ENCODE measurements around the gene TIAM2. TPM values are rescaled to one million over a fixed set of nuclear protein-coding genes. Genes with fewer than 3 reads are reported as not detected.

Gene TIAM2
- total and polyA plus RNA-seq, 9 of the 15 experiments (the other 6 are each of a cell fraction or from before 2014, with no cell fraction given) = 0.73 to 6.5 (median 4.3) TPM

DNA sequence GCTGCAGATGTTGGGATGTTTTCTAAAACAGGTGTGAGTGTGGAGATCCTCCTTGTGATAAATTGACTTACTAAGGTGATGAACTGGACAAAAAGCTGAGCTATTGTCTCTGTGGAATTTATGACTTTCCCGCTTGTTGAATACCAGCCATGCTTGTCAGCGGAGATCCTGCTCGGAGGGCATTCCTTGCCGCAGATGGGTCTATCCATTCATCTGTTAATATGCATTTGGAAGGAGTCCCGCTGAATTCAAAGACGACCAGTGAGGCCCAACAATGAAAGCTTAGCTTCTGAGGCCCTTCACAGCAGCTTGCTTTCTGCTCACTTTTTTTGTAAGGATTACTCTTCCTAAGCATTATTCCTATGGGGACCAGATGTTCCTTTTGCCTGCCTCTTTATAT, 124.9 kb downstream of the TIAM2 start:
- Histone ChIP-seq H3K4me1 (replicated peaks in 1 of 2; ENCODE audit: control insufficient read depth in 2 of 2, insufficient read depth in 2 of 2, low read length in 2 of 2) (no peaks in the 10 kb centered on the region), H3K4me2 (ENCODE audit: insufficient read depth, low read length) (no peak overlapping the region), H3K4me3 (no peak overlapping the region), H3K27me3 (ENCODE audit: control insufficient read depth in 2 of 2, insufficient read depth in 2 of 2, low read length in 2 of 2) (peaks cover 38 to 54% of the 10 kb centered on the region in 2 experiments), H3K9me3 (replicated peaks; ENCODE audit: control insufficient read depth, insufficient read depth, low read depth, low read length) (no peaks in the 10 kb centered on the region), H3K27ac (ENCODE audit: extremely low read depth, low read depth, low read length) (no peak overlapping the region), H4K20me1 (replicated peaks; ENCODE audit: control insufficient read depth, insufficient read depth, low read length) (no peaks in the 10 kb centered on the region), H3K9ac (ENCODE audit: insufficient read depth in 1 of 2, low read depth in 2 of 2, low read length in 2 of 2) (no peak overlapping the region), H3K79me2 (ENCODE audit: control insufficient read depth, insufficient read depth, low read length) (no peaks in the 10 kb centered on the region), H3K36me3 (ENCODE audit: control insufficient read depth, insufficient read depth, low read length) (no peaks in the 10 kb centered on the region), H2AFZ (ENCODE audit: low read depth, low read length) (no peak overlapping the region), H3K9me1 (ENCODE audit: control insufficient read depth, insufficient read depth, low read length) (no peaks in the 10 kb centered on the region)
- FAIRE-seq = no peak
- POLR2A ChIA-PET = no interaction called here
- BruUV-seq (replicated peaks) = no TSS peak
- intact Hi-C loops (cut with micrococcal nuclease) (no loop called here), in situ Hi-C loops (cut with MboI) (no loop called here)
- ATAC-seq = no peak
- TF ChIP-seq, protein P1, sequence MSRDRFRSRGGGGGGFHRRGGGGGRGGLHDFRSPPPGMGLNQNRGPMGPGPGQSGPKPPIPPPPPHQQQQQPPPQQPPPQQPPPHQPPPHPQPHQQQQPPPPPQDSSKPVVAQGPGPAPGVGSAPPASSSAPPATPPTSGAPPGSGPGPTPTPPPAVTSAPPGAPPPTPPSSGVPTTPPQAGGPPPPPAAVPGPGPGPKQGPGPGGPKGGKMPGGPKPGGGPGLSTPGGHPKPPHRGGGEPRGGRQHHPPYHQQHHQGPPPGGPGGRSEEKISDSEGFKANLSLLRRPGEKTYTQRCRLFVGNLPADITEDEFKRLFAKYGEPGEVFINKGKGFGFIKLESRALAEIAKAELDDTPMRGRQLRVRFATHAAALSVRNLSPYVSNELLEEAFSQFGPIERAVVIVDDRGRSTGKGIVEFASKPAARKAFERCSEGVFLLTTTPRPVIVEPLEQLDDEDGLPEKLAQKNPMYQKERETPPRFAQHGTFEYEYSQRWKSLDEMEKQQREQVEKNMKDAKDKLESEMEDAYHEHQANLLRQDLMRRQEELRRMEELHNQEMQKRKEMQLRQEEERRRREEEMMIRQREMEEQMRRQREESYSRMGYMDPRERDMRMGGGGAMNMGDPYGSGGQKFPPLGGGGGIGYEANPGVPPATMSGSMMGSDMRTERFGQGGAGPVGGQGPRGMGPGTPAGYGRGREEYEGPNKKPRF (IDR thresholded peaks at IDR 0.05; ENCODE audit: low read depth, low read length) = no peak
- no peak for TF ChIP-seq MTA2 (IDR thresholded peaks at IDR 0.05; ENCODE audit: low read depth)
- TF ChIP-seq ELF4 (CRISPR knock-in tag; IDR thresholded peaks at IDR 0.05) = no peak
- no peak for TF ChIP-seq EP300 (IDR thresholded peaks at IDR 0.05; ENCODE audit: low read length)
- TF ChIP-seq, protein P2, sequence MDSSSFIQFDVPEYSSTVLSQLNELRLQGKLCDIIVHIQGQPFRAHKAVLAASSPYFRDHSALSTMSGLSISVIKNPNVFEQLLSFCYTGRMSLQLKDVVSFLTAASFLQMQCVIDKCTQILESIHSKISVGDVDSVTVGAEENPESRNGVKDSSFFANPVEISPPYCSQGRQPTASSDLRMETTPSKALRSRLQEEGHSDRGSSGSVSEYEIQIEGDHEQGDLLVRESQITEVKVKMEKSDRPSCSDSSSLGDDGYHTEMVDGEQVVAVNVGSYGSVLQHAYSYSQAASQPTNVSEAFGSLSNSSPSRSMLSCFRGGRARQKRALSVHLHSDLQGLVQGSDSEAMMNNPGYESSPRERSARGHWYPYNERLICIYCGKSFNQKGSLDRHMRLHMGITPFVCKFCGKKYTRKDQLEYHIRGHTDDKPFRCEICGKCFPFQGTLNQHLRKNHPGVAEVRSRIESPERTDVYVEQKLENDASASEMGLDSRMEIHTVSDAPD (CRISPR knock-in tag; IDR thresholded peaks at IDR 0.05) = no peak
- no peak for TF ChIP-seq ARNT (IDR thresholded peaks at IDR 0.05)
- TF ChIP-seq, protein P3, sequence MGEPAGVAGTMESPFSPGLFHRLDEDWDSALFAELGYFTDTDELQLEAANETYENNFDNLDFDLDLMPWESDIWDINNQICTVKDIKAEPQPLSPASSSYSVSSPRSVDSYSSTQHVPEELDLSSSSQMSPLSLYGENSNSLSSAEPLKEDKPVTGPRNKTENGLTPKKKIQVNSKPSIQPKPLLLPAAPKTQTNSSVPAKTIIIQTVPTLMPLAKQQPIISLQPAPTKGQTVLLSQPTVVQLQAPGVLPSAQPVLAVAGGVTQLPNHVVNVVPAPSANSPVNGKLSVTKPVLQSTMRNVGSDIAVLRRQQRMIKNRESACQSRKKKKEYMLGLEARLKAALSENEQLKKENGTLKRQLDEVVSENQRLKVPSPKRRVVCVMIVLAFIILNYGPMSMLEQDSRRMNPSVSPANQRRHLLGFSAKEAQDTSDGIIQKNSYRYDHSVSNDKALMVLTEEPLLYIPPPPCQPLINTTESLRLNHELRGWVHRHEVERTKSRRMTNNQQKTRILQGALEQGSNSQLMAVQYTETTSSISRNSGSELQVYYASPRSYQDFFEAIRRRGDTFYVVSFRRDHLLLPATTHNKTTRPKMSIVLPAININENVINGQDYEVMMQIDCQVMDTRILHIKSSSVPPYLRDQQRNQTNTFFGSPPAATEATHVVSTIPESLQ (CRISPR knock-in tag; IDR thresholded peaks at IDR 0.05) = no peak
- 4% methylated on average over 6 of the region's 6 CpGs for WGBS (ENCODE audit: insufficient coverage, low coverage, missing lambda C conversion rate)
- DNase-seq (ENCODE audit: extremely low read depth in 1 of 4, low spot score in 3 of 4) = no peak
- CTCF ChIA-PET (ENCODE audit: low intra/inter-chr PET ratio) = no interaction called here

Data from K562 (cell line).